Heart left ventricle (tissue), 16 donors: Measurements from ENCODE around the gene POU4F3. TPM values are rescaled to one million over a fixed set of nuclear protein-coding genes. Genes with fewer than 3 reads are reported as not detected.
A peak's percentile ranks its signal among the peaks of the same experiment; 100 is the strongest.

Experiments
- ATAC-seq, 4 donors: fragments of 200-7000 bp; cut with Tn5 transposase; one replicate each; pipeline ENCODE4 v1.9.1; 2020 to 2022; ENCODE audit warnings: moderate library complexity in 4 of 4, mild to moderate bottlenecking in 3 of 4, moderate number of reproducible peaks in 1 of 4
- DNase-seq, 5 donors: peaks; one replicate each; pipeline ENCODE4 v3.0.0-alpha.2; 2020
- H3K27ac ChIP-seq, 12 donors: fragments of 200-600 bp; sonication (generic) in 4 of 12; one replicate each; pipeline versions ENCODE4 v1.5.0 to v1.8.0; 2016 to 2022; ENCODE audit warnings: mild to moderate bottlenecking in 2 of 12
- H3K27me3 ChIP-seq, 9 donors: fragments of 200-600 bp; sonication (generic) in 2 of 9; one replicate each; pipeline versions ENCODE4 v1.5.1 to v1.8.0; 2016 to 2022; ENCODE audit warnings: mild to moderate bottlenecking in 3 of 9
- H3K36me3 ChIP-seq, 9 donors: fragments of 200-600 bp; sonication (generic) in 2 of 9; one replicate each; pipeline versions ENCODE4 v1.5.0 to v1.8.0; 2018 to 2022; ENCODE audit warnings: mild to moderate bottlenecking in 2 of 9
- H3K4me1 ChIP-seq, 12 donors: fragments of 200-600 bp; sonication (generic) in 4 of 12; one replicate each; pipeline versions ENCODE4 v1.5.0 to v1.8.0; 2016 to 2022; ENCODE audit warnings: mild to moderate bottlenecking in 3 of 12
- H3K4me3 ChIP-seq, 12 donors: fragments of 200-600 bp; sonication (generic) in 4 of 12; one replicate each; pipeline versions ENCODE4 v1.5.0 to v1.8.0; 2017 to 2022; ENCODE audit warnings: mild to moderate bottlenecking in 9 of 12, moderate library complexity in 4 of 12
- H3K9me3 ChIP-seq, 12 donors: fragments of 200-600 bp; sonication (generic) in 4 of 12; one replicate each; pipeline versions ENCODE4 v1.5.0 to v1.8.0; 2016 to 2022; ENCODE audit warnings: mild to moderate bottlenecking in 1 of 12
- POLR2A ChIP-seq, 2 donors: fragments of 450-650 bp; IDR thresholded peaks; one replicate each; pipeline ENCODE4 v1.6.1; 2017; ENCODE audit warnings: antibody characterized with exemption in 2 of 2, mild to moderate bottlenecking in 2 of 2, moderate library complexity in 2 of 2
- WGBS, 4 donors: extraction: QIAGEN DNeasy Blood & Tissue Kit in 2 of 4; methylation state at CpG; one replicate each; pipeline versions ENCODE4 v1.1.5 to v1.1.7; 2013 to 2018; 5-methylcytosine and 5-hydroxymethylcytosine counted together
- intact Hi-C, 10 donors: fragments of 100-400 bp; cut with DNase I; formaldehyde crosslinking; loops; one replicate each; pipeline versions ENCODE4 v1.11.1 to v1.14.2; 2022
- polyA plus RNA-seq, 2 donors: library from polyadenylated mRNA; stranded (reverse); fragments of 200-250 nt; gene quantifications; one replicate each; pipeline ENCODE4 v1.2.3, GENCODE V29; 2013
- total RNA-seq, 9 donors: library from RNA; depleted of rRNA in 2 of 9; stranded (reverse); fragments of >200 nt in 2 of 9; fragmentation: NEBNext Ultra II Directional in 3 of 9; extraction: Animal tissue kit (Norgen Biotek cat#: 25700) in 3 of 9; gene quantifications; one replicate each; pipeline versions ENCODE4 v1.1.0 to v1.2.4, GENCODE V29; 2016 to 2023
- TF ChIP-seq, protein P1 (sequence below), 12 donors: fragments of 200-600 bp; sonication (generic) in 4 of 12; IDR thresholded peaks; one replicate each; pipeline versions ENCODE4 v1.5.0 to v1.8.0; 2018 to 2022; ENCODE audit warnings: antibody characterized with exemption in 12 of 12, mild to moderate bottlenecking in 5 of 12
- donor health status: ischemic (EF 13 %, LVEDD 7.1; RV severe dilation, severe dysfunction).
- donor health status: healthy with polysubstance abuse.
- donor health status: DM: no; HTN: yes; CAD: no.
- donor health status: DM: no; HTN: no; CAD: no.
- donor health status: ischemic (EF 25% LVEDD 6.9; RV normal size, moderate dysfunction).
- donor health status: ischemic (EF 25% LVEDD 5.7; RV mildly dilated, moderate dysfunction).
- donor health status: healthy.
- donor health status: DM: yes; HTN: yes; CAD: no.
- donor health status: ischemic (EF 35%, LVEDD 5.7; RV mildly dilated, moderate dysfunction).
- donor health status: nonischemic (EF 11% LVEDD 7.7; RV severe dilation, severe dysfunction).
- donor health status: DM: yes; HTN: yes; CAD: no.
- donor health status: PGD.
- donor health status: ischemic (EF 29% LVEDD 5.4; RV normal size, mild dysfunction).
- donor health status: nonischemic (EF 23%, LVEDD 6.1; RV moderate dilation, normal function).

POU4F3 gene
- total and polyA plus RNA-seq, 11 donors = 0.04 to 0.10 TPM; not detected in 9

DNA sequence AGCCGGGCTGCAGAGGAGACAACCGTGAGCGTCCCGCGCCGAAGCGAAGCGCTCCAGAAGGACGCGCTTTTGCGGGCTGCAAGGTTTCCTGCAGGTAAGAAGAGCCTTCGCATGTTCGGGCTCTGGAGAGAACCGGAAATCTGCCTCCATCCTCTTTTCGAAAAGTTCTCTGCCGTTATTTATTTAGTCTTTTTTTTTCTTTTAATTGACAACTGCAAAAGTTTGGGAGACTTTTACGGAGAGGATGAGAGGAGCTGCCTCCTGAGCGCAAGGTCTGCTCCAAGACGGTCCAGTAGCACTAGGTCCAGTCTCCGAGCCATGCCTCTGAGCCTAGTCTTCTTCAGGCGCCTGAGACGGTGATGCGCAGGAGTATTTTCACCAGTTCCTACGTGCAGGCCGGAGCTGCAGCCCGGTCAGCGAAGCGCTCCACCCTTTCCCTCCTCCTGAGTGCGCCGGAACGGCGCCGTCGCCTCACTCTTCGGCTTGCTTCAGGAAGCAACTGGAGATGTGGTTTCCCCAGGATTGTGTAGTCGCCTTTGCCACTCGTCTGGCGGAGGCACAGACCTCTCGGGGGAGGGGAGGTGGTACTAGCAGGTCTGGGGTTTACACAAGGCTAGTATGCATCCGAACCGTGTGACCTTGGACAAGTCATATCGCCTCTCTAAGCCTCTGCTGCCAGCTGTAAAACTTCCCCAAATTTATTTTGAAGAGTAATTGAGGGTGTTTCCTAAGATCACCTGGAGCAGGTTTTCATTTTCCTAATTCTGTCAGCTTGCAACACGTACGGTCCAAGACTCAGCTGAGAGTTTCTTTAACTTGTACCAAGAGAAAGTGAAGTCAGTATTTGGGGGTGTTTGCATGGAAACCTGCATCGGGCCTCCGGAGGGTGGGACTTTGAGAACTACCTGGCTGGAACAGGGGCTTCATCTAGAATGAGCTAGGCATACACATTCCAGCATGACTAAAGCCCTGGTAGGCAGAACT lies 4.5 kb downstream of the POU4F3 start:
- WGBS, 4 donors = 2 to 3% (median 3%) methylated on average over 46 of the region's 46 CpGs

DNA sequence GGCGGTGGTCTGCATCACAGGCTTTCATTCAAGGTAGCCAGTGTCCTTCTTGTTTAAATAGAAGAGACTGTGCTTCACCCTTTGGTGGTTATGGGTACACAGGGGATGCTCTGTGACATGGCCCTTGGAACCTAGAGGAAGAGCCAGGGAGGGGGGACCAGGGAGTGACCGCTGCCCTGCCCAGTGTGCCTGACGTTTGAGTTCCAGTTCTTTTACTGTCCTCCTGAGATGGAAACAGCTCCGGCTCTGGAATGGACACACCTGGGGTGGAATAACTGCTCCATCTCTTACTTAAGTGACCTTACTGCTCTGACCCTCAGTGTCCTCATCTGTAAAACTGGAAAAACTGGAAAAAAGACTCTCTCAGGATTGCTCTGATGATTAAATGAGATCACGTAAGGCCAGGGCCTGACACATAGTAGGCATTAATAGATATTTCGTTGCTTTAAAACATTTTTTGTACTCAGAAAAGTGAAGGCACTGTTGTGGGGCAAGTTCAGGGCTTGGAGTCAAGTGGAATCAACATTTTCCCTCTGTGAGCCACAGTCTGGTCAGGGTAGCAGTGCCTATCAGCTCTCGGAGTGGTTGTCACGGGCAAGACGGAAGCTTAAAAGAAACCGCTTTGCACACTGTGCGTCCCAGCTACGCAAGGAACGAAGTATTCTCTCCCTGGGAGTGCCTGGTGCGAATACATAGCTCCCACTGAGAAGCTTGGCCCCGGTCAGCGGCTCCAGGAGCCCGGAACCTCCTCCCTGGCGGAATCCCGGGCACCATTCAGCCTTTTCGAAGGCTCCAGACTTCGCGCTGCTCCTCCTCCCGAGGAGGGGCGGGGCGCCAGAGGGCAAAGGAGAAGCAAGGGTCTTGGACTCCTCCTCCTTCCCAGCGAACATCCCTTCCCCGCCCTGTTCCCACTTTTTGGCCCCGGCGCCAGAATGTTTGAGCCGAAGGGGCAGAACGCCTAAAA lies 5.8 kb downstream of the POU4F3 start:
- ATAC-seq (peak in 1 of 4 donors; percentile 32), DNase-seq (no peak)
- Histone ChIP-seq H3K36me3 (no peaks in the 10 kb centered on the region), H3K4me3 (peak overlapping the region in 9 of 12 donors; percentile 9 to 35 (median 15)), H3K27me3 (peaks cover 41 to 91% (median 79%) of the 10 kb centered on the region in 9 donors), H3K4me1 (peaks cover 0 to 27% (median 9%) of the 10 kb centered on the region in 12 donors), H3K27ac (no peak overlapping the region), H3K9me3 (no peaks in the 10 kb centered on the region)
- intact Hi-C loops = no loop called here
- TF ChIP-seq POLR2A (IDR thresholded peaks at IDR 0.05) = no peak
- TF ChIP-seq, protein P1, sequence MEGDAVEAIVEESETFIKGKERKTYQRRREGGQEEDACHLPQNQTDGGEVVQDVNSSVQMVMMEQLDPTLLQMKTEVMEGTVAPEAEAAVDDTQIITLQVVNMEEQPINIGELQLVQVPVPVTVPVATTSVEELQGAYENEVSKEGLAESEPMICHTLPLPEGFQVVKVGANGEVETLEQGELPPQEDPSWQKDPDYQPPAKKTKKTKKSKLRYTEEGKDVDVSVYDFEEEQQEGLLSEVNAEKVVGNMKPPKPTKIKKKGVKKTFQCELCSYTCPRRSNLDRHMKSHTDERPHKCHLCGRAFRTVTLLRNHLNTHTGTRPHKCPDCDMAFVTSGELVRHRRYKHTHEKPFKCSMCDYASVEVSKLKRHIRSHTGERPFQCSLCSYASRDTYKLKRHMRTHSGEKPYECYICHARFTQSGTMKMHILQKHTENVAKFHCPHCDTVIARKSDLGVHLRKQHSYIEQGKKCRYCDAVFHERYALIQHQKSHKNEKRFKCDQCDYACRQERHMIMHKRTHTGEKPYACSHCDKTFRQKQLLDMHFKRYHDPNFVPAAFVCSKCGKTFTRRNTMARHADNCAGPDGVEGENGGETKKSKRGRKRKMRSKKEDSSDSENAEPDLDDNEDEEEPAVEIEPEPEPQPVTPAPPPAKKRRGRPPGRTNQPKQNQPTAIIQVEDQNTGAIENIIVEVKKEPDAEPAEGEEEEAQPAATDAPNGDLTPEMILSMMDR (IDR thresholded peaks at IDR 0.05) = no peak
- WGBS, 4 donors = 4 to 5% (median 4%) methylated on average over 27 to 31 of the region's 31 CpGs

More for the DNA sequence above, 4.5 kb downstream of the POU4F3 start:
- no peak for TF ChIP-seq POLR2A (IDR thresholded peaks at IDR 0.05)
- TF ChIP-seq, protein P1 (IDR thresholded peaks at IDR 0.05) = no peak
- Histone ChIP-seq H3K4me1 (peaks cover 0 to 37% (median 9%) of the 10 kb centered on the region in 12 donors), H3K27me3 (peaks cover 44 to 97% (median 88%) of the 10 kb centered on the region in 9 donors), H3K4me3 (no peak overlapping the region), H3K27ac (no peak overlapping the region), H3K9me3 (no peaks in the 10 kb centered on the region), H3K36me3 (no peaks in the 10 kb centered on the region)
- ATAC-seq (no peak), DNase-seq (no peak)
- intact Hi-C loops = no loop called here

DNA sequence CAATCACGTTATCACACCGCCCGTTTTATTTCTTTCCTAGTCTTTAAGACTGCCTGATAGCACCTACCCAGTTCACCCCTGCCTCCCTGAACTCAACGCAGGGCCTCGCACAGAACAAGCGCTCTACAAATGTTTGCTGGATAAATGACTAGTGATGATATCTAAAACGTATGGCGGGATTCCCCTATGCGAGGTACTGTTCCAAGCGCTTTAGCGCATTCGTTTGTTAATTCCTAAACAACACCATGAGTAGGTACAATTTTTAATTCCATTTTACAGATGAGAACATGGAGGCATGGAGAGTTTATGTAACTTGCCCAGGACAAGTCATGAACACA lies 6.6 kb downstream of the POU4F3 start:
- Histone ChIP-seq H3K27me3 (peaks cover 36 to 84% (median 71%) of the 10 kb centered on the region in 9 donors), H3K27ac (no peak overlapping the region), H3K9me3 (no peaks in the 10 kb centered on the region), H3K4me3 (peak overlapping the region in 2 of 12 donors; percentile 26 to 35), H3K4me1 (peaks cover 0 to 20% (median 8%) of the 10 kb centered on the region in 12 donors), H3K36me3 (no peaks in the 10 kb centered on the region)
- ATAC-seq (no peak), DNase-seq (no peak)
- intact Hi-C loops = no loop called here
- TF ChIP-seq, protein P1 (IDR thresholded peaks at IDR 0.05) = no peak
- no peak for TF ChIP-seq POLR2A (IDR thresholded peaks at IDR 0.05)
- WGBS, 4 donors = 3 to 4% (median 4%) methylated on average over 12 of the region's 12 CpGs
